AG04450 (cell line): ENCODE results near the gene LCP2. TPM values are rescaled to one million over a fixed set of nuclear protein-coding genes. Genes with fewer than 3 reads are reported as not detected.

Experiments
- CTCF ChIA-PET: fragments of 300-600, 350-600 bp; formaldehyde crosslinking; extraction: SDS; loops from one replicate; lab custom pipeline; 2022; ENCODE audit warnings: antibody characterized with exemption, inconsistent platforms; lab: Charles Lee
- POLR2A ChIA-PET: fragments of 350-600 bp; formaldehyde crosslinking; extraction: SDS; loops from one replicate; lab custom pipeline; 2021; ENCODE audit warnings: antibody characterized with exemption, inconsistent platforms; lab: Yijun Ruan, JAX
- DNase-seq: peaks from one replicate; pipeline ENCODE4 v3.0.0-alpha.2; 2011; ENCODE audit warnings: low read depth, low spot score
- H3K27ac ChIP-seq: one replicate; pipeline ENCODE4 v1.5.1; 2012; ENCODE audit warnings: low read depth, low read length, control low read depth
- H3K27me3 ChIP-seq: one replicate; pipeline ENCODE4 v1.6.0; 2012; ENCODE audit warnings: low read length; ENCODE audit not compliant: control insufficient read depth, insufficient read depth
- H3K4me3 ChIP-seq: 2 replicates; pipeline ENCODE4 v1.5.1; 2011; ENCODE audit warnings: mild to moderate bottlenecking, low read depth, low read length, control low read depth
- H3K9me3 ChIP-seq: 2 replicates; pipeline ENCODE4 v1.5.1; 2012; ENCODE audit warnings: low read length; ENCODE audit not compliant: control insufficient read depth, insufficient read depth
- CTCF ChIP-seq: IDR thresholded peaks from 2 replicates; pipeline ENCODE4 v1.5.1; 2011; ENCODE audit warnings: low read depth, low read length, control low read depth, inconsistent platforms
- polyA plus RNA-seq: library from polyadenylated mRNA; depleted of rRNA; stranded (reverse); fragments of >200 nt; gene quantifications from 2 replicates; pipeline ENCODE4 v1.2.3, GENCODE V29; 2011

Gene LCP2
- polyA plus RNA-seq, 1 experiment, result not detected

GRCh38 chr5:170337045-170337733 lies 39.6 kb upstream of the LCP2 start:
- Histone ChIP-seq H3K27ac (no peak overlapping the region), H3K4me3 (no peak overlapping the region), H3K9me3 (no peaks in the 10 kb centered on the region), H3K27me3 (no peaks in the 10 kb centered on the region)
- no peak for TF ChIP-seq CTCF
- ChIA-PET CTCF (no interaction called here), POLR2A (no interaction called here)
- DNase-seq, result no peak

- ChIA-PET CTCF (no interaction called here), POLR2A (no interaction called here)
- DNase-seq, result no peak
- no peak for TF ChIP-seq CTCF
- no peaks in the 10 kb centered on the region for H3K27me3 ChIP-seq
- no peak overlapping the region for H3K4me3 ChIP-seq
- no peaks in the 10 kb centered on the region for H3K9me3 ChIP-seq
- H3K27ac ChIP-seq, result no peak overlapping the region
Observed at GRCh38 chr5:170336065-170336464, 38.5 kb upstream of the LCP2 start.

GRCh38 chr5:170334626-170335025 lies 37.0 kb upstream of the LCP2 start:
- no peak for TF ChIP-seq CTCF
- DNase-seq, result no peak
- H3K27me3 ChIP-seq, result no peaks in the 10 kb centered on the region
- POLR2A ChIA-PET, result no interaction called here
- no peak overlapping the region for H3K27ac ChIP-seq
- no peak overlapping the region for H3K4me3 ChIP-seq
- CTCF ChIA-PET, result no interaction called here
- H3K9me3 ChIP-seq, result no peaks in the 10 kb centered on the region

GRCh38 chr5:170333161-170333910 lies 35.8 kb upstream of the LCP2 start:
- Histone ChIP-seq H3K9me3 (no peaks in the 10 kb centered on the region), H3K27ac (no peak overlapping the region), H3K4me3 (no peak overlapping the region), H3K27me3 (no peaks in the 10 kb centered on the region)
- CTCF ChIA-PET, result no interaction called here
- POLR2A ChIA-PET, result no interaction called here
- DNase-seq, result no peak
- TF ChIP-seq CTCF, result no peak

- no peak for DNase-seq
- H3K4me3 ChIP-seq, result no peak overlapping the region
- no peak overlapping the region for H3K27ac ChIP-seq
- ChIA-PET POLR2A (no interaction called here), CTCF (no interaction called here)
- H3K9me3 ChIP-seq, result no peaks in the 10 kb centered on the region
- no peaks in the 10 kb centered on the region for H3K27me3 ChIP-seq
- TF ChIP-seq CTCF, result no peak
Observed at GRCh38 chr5:170332058-170332457, 34.5 kb upstream of the LCP2 start.
